Left ventricle myocardium superior (tissue), 1 donor: ENCODE data around the gene ELK1. TPM values are rescaled to one million over a fixed set of nuclear protein-coding genes. Genes with fewer than 3 reads are reported as not detected.

ENCODE experiments used
- ATAC-seq: fragments of 200-7000 bp; cut with Tn5 transposase; one replicate; pipeline ENCODE4 v1.9.1; 2020; ENCODE audit warnings: mild to moderate bottlenecking, moderate library complexity
- DNase-seq: peaks from one replicate; pipeline ENCODE4 v3.0.0-alpha.2; 2020
- intact Hi-C: fragments of 100-400 bp; cut with micrococcal nuclease; formaldehyde crosslinking; loops from one replicate; pipeline ENCODE4 v1.11.0; 2022
- total RNA-seq: library from RNA; stranded (reverse); fragmentation: NEBNext Ultra II Directional; extraction: Animal tissue kit (Norgen Biotek cat#: 25700); gene quantifications from one replicate; pipeline ENCODE4 v1.2.1, GENCODE V29; 2021
- donor health status: DM: no; HTN: yes; CAD: no; lungs with severe emphysema.

The ELK1 gene
- total RNA-seq, 1 donor from 2014 or later = 24.5 TPM

GRCh38 chrX:47648376-47648775, 2.0 kb downstream of the ELK1 start:
- DNase-seq (no peak), ATAC-seq (no peak)
- intact Hi-C loops = no loop called here

DNA sequence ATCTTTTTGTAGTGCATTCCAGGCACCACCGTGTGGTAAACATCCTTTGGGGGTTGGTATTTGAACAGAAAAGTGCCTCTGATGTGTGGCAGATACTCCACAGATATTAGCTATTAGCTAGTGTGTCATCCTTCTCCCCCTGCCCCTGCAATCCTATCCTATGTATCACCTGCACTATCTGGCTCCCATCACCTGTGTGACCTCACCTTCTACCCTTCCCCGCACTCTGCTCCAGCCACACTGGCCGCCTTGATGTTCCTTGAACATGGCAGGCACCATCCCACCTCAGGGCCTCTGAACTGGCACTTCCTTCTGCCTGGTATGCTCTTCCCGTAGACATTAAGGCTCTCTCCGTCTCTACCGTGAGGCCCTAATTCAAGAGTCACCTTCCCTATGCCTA, 3.7 kb downstream of the ELK1 start:
- DNase-seq (no peak), ATAC-seq (no peak)
- intact Hi-C loops = no loop called here

GRCh38 chrX:47645530-47645929, 4.8 kb downstream of the ELK1 start:
- no peak for ATAC-seq
- intact Hi-C loops = no loop called here
- DNase-seq = no peak

DNA sequence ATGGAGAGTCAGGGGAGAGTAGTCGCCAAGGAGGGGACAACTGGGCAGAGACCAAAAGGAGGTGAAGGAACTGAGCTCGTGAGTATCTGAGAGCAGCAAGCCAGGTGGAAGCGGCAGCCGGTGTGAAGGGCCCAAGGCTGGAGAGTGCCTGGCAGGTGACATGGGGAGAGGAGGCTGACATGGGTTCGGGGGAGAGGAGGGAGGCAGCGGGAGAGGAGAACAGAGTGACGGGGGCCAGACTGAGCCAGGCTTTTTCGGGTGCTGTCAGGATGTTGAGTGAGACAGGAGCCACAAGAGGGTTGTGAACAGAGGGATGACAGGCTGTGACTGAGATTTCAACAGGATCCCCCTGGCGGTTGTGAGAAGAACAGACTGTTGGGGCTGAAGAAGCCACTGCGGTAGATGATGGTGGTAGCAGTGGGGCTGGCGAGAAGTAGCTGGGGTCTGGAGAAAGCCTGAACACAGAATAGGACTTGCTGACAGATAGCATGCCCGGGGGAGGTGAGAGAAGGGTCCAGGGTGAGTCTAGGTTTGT, 5.7 kb downstream of the ELK1 start:
- no peak for DNase-seq
- intact Hi-C loops = no loop called here
- ATAC-seq = peak; percentile 81

- intact Hi-C loops = no loop called here
- DNase-seq (no peak), ATAC-seq (peak; percentile 71)
These were observed 6.4 kb downstream of the ELK1 start for GRCh38 chrX:47643926-47644325.

DNA sequence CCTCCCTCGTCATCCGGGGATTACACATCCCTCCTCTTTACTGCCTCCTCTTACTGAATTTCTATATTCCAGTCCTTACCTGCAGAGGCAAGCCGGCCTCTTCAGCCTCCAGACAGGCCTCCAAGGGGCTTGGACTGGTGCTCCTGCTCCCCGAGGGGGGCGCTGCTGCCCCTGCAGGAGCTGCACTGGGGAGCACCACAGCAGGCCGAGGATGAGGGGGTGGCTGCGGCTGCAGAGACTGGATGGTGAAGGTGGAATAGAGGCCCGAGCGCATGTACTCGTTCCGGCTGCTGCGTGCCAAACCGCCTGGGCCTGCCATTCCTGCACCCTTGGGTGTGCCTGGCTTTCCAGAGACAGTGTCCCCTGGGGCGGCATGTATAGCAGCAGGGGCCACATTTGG, 11.5 kb downstream of the ELK1 start:
- DNase-seq = no peak
- intact Hi-C loops = no loop called here
- no peak for ATAC-seq

DNA sequence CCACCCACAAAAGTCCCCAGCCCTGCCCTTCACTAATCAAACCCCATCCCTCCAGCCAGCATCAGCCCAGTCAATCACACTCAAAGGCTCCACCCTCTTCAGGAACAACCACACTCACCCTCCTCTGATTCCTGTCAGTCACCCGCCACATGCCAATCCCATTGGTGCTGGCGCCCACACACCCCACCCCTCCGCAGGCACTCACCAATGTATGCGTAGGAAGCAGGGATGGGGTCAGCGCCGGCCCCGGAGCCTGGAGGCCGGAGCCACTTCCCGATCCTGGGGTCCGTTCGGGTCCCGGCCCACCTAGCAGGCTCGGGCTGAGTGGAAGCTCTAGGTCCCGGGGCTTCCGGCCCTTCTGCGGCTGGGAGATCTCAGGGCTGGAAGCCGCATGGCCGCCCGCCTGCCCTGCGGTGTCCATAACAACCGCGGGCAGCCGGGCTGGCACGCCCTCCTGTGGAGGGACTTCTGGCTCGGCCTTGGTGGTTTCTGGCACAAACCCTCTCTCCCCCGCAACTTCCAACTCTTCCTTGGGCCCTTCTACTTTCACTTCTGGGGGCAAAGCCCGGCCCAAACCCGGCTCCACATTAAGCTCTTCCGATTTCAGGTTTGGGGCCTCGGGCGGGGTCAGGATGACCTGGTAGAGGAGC, 12.7 kb downstream of the ELK1 start:
- ATAC-seq = peak; percentile 96
- intact Hi-C loops = no loop called here
- peak; percentile 58 for DNase-seq

GRCh38 chrX:47634871-47635575, 15.3 kb downstream of the ELK1 start:
- intact Hi-C loops = no loop called here
- ATAC-seq (no peak), DNase-seq (no peak)

- intact Hi-C loops = no loop called here
- no peak for ATAC-seq
- no peak for DNase-seq
These were observed 16.4 kb downstream of the ELK1 start for GRCh38 chrX:47633689-47634590.

GRCh38 chrX:47632666-47633065, 17.7 kb downstream of the ELK1 start:
- ATAC-seq = no peak
- intact Hi-C loops = no loop called here
- DNase-seq = no peak

DNA sequence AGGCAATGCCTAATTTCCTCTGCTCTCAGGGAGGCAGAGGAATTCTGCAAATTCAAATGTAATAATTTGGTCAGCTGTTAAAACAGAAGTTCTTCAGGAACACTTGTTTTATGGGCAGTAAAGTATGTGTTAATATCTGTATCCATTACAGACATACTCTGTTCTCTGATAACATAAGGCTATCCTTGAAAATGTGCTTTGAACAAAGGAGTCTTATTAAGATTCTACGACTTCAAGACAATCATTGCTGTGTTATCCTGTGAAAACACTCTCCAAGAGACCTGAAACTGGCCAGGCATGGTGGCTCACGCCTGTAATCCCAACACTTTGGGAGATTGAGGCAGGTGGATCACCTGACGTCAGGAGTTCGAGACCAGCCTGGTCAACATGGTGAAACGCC, 18.7 kb downstream of the ELK1 start:
- no peak for ATAC-seq
- intact Hi-C loops = no loop called here
- no peak for DNase-seq

GRCh38 chrX:47629419-47630200, 20.8 kb downstream of the ELK1 start, which contains the start of gene CFP:
TSS of gene CFP (minus strand) at chrX:47629930. CDS start at chrX:47629844, 86 bp downstream.
- peak; percentile 45 for ATAC-seq
- no peak for DNase-seq
- intact Hi-C loops = no loop called here

- intact Hi-C loops = no loop called here
- DNase-seq (no peak), ATAC-seq (no peak)
These were observed 21.4 kb downstream of the ELK1 start for GRCh38 chrX:47628982-47629381.

GRCh38 chrX:47625365-47625764, 25.0 kb downstream of the ELK1 start:
- intact Hi-C loops = no loop called here
- DNase-seq (no peak), ATAC-seq (no peak)

- intact Hi-C loops = no loop called here
- DNase-seq (peak; percentile 63), ATAC-seq (peak; percentile 74)
These were observed 26.8 kb downstream of the ELK1 start for GRCh38 chrX:47623540-47624027.

GRCh38 chrX:47621851-47622250, 28.5 kb downstream of the ELK1 start:
- no peak for ATAC-seq
- DNase-seq = no peak
- intact Hi-C loops = no loop called here

- intact Hi-C loops = no loop called here
- DNase-seq (no peak), ATAC-seq (no peak)
These were observed 30.1 kb downstream of the ELK1 start for GRCh38 chrX:47620303-47620685.

GRCh38 chrX:47619486-47620302, 30.7 kb downstream of the ELK1 start, which contains the start of gene SYN1:
TSS of gene SYN1 (minus strand) at chrX:47619857. CDS start at chrX:47619728, 129 bp downstream.
- intact Hi-C loops = no loop called here
- peak; percentile 97 for ATAC-seq
- DNase-seq = peak; percentile 88
